Measurements from ENCODE around the gene CPN1.

The CPN1 gene

GRCh38 chr10:100075426-100076220 is 6.0 kb downstream of the CPN1 start:
- DNase-seq = no peak

- no peak for DNase-seq
These were observed 9.2 kb downstream of the CPN1 start for GRCh38 chr10:100072514-100072913.

GRCh38 chr10:100071529-100071928 is 10.1 kb downstream of the CPN1 start:
- DNase-seq = no peak

DNA sequence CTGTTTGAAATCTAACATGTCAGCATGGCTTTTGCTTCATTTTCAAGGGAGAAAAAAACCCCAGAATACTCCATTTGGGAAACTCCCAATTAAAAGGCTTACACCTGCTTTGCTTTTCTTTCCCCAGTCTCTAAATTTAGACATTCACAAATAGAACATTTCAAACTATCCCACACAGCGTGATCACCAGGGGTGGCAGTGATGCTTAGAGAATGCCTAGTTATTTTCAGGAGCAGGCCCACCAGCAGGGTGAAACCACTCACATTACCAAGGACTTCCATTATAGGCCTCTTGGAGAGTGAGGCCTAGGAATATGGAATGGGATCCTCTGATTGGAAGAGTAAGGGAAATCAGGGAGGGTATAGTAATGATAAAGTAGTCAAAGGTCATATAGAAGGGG is 14.2 kb downstream of the CPN1 start:
- DNase-seq = no peak

- DNase-seq = no peak
These were observed 16.5 kb downstream of the CPN1 start for GRCh38 chr10:100065084-100065660.

DNA sequence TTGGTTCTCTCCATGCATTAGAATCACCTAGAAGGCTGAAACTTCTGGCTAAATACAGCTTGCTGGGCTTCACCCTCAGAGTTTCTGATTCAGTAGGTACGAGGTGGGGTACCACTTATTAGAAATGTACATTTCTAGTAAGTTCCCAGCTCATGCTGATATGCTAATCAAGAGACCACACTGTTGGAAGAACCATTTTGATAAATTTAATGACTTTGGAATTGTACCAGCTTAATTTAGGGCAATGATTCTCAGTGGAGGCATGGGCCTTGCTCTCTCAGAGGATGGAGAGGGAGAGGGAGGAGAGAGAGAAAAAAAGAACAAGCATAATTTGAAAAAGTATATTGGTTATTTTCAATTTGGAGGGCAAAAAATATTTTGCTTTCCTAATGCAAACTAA is 20.3 kb downstream of the CPN1 start:
- DNase-seq = no peak

GRCh38 chr10:100057948-100058347 is 23.7 kb downstream of the CPN1 start:
- no peak for DNase-seq

DNA sequence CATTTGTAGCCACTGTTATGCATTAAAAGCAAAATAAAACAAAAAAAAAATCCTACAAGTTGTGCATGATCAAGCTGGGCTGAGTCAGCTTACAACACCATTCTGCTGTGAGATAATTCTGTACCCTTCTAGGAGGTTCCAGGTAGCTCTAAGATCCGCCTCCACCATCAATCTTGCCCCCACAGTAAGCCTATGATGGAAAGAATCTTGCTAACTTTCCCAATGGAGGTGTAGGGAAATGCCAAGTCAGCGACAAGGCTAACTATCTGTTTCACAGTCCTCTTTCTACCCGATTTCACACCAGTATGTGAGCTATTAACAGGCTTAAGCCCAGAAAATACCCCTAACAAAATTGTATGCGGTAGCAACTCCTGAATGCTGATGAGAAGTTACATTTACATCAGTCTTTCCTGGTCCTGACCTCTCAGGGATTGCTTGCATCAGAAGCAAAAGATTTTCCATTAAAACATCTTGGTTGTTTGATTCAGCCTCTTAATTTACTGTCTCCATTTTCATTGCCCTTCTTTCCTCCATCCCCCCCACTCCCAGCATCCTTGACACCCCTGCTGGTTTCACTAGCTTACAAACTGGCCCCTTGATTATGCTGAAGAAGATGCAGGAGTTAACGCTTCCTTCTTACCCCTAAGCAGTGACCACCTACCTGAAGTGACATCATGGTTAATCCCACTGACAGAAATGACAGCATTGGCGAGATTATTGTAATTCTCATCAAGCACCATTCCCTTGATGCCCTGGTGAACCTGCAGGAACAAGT is 27.8 kb downstream of the CPN1 start:
- no peak for DNase-seq

DNA sequence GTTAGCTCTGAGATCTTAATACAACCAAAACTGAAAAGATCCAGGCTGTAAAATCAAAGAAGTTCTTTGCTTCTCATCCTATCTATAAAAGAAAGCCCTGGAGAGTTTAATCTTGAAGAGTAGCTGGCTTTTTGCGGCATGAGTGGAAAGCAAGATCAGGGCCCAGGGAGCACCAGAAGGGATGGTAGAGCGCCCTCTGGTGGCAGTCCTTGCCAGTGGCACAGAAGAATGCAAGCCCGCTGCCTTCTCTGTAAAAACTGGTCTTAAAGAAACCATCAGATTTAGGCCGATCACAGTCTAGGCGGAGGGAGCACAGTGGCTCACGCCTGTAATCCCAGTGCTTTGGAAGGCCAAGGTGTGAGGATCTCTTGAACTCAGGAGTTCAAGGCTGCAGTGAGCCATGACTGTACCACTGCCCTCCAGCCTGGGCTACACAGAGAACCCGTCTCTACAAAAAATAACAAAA is 35.6 kb downstream of the CPN1 start:
- DNase-seq = peak; percentile 54

- no peak for DNase-seq
These were observed 36.1 kb downstream of the CPN1 start for GRCh38 chr10:100045592-100045991.

- peak; percentile 4 for DNase-seq
These were observed 37.9 kb downstream of the CPN1 start for GRCh38 chr10:100043796-100044195.

GRCh38 chr10:100043344-100043743 is 38.3 kb downstream of the CPN1 start:
- DNase-seq = no peak

DNA sequence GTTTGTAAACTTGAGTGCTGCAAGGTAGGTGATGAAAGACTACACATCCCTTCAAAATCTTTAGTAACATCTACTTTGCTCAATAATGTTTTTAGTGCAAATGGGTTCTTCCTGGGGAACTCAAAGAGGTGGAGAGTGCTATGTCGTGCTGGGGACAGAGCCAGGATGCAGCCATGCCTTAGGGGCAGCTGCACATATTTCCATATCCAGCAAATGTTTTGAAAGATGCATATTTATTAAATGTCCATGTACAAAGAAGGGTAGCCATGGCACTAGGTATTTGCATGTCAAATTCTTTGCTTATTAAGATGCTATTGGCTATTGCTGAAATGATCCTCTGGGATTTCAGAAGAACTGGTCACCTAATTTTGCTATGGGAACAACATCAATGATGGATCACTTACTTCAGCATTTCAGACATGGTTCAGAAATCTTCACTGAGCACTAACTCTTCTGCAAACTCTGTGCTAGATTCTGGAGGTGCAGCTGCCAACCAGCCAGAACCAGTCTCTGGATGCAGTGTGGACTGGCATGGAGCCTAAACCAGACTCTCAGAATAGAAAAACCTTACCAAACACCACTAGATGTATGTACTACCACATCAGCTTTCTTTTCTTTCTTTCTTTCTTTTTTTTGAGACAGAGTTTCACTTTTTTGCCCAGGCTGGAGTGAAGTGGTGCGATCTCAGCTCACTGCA is 40.2 kb downstream of the CPN1 start:
- DNase-seq = no peak

GRCh38 chr10:100038561-100039071 is 43.1 kb downstream of the CPN1 start:
- DNase-seq = no peak

DNA sequence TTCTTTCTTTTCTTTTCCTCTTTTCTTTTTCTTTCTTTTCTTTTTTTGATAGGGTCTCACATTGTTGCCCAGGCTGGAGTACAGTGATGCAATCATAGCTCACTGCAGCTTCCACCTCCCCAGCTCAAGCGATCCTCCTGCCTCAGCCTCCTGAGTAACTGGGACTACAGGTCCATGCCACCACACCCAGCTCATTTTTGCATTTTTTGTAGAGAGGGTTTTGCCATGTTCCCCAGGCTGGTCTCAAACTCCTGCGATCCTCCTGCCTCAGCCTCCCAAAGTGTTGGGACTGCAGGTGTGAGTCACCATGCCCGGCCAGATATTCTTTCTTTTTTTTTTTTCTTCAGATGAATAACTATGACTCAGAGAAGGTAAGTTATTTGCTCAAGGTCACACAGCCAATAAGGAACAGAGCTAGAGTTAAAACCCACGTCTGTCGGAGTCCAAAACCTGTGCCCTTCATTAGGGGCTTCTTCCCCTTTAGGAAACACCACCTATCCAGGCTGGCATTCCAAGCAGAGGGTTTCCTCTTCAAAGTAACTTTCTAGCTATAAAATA is 43.8 kb downstream of the CPN1 start:
- no peak for DNase-seq

- no peak for DNase-seq
These were observed 44.8 kb downstream of the CPN1 start for GRCh38 chr10:100036850-100037249.

DNA sequence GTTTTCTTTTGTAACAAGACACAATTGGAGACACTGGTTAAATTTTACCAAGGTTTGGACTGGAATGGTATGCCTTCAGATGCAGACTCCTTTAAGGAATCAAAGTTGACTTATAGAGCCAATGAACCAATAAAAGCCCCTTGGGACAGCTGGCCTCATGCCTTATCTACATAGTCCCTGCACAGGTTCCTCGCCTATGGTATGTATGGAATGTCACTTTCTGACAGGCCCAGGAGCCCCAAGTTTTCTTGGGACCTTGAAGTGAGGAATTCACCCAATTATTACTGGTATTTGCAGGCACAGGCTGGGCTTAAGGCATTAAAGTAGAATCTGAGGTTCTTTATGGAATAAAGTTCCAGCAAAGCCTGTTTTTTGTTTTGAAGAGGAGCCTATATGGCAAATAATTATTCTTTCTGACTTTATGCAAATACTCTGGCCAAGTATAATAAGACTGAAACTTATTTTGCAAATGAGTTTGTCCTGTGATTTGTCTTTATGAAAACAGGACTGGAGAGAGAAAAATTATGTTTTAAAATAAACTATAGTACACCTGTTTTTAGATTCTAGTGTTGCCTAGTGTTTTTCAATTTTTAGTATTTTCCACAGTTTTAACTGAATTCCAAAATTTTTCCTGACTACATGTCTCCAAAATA is 47.8 kb downstream of the CPN1 start:
- no peak for DNase-seq

DNA sequence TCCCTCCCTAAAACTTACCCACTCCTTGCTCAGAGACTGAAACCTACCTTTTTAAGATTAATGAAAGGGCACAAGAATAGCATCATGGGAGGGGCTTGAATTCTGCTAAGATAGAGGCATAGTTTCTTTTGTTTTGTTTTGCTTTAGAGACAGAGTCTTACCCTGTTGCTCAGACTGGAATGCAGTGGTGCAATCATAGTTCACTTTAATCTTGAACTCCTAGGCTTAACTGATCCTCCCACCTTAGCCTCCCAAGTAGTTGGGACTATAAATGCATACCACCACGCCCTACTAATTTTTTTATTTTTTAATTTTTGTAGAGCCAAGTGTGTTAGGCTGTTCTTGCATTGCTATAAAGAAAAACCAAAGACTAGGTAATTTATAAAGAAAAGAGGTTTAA is 54.3 kb downstream of the CPN1 start:
- DNase-seq = no peak

DNA sequence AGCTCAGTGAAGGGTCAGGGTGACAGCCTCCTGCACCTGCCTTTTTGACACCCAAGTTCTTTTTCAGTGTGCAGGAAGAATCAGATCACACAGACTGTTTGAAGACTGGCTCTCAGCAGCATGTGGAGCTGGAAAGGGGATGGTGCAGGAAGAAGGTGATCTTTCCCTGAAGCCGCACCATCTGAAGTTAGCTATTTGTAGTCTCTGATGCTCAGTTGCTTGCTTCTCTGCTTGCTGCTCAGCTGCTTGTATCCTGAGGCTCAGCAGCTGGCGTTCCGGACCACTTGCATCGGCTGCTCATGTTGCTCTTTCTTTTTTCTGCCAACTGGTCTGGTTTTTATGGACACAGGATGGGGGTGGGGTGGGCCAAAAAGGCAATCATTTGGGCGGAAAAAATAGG is 56.1 kb downstream of the CPN1 start:
- no peak for DNase-seq

- DNase-seq = no peak
These were observed 56.9 kb downstream of the CPN1 start for GRCh38 chr10:100024748-100025147.

GRCh38 chr10:100022403-100022802 is 59.3 kb downstream of the CPN1 start:
- DNase-seq = no peak

GRCh38 chr10:100021322-100021721 is 60.3 kb downstream of the CPN1 start:
- DNase-seq = no peak
